ENCODE data around the gene WDR82. TPM values are rescaled to one million over a fixed set of nuclear protein-coding genes. Genes with fewer than 3 reads are reported as not detected.

The WDR82 gene
- total and polyA plus RNA-seq, 10 of the 15 experiments (the other 5 are each of a cell fraction or from before 2014, with no cell fraction given): 10.1 to 82.4 (median 48.7) TPM

- no peak for TF ChIP-seq MEF2A (IDR thresholded peaks at IDR 0.05; ENCODE audit: insufficient read depth, low read depth, low read length)
- 0 out of 2 replicates have a peak, but pooled peaks have one; percentile 49 for TF ChIP-seq POLR2AphosphoS5 (IDR thresholded peaks at IDR 0.05; ENCODE audit: low read length)
- TF ChIP-seq SMAD1 (IDR thresholded peaks at IDR 0.05; ENCODE audit: low read depth, partially characterized antibody): peak; percentile 86
- no peak for TF ChIP-seq E2F8 (IDR thresholded peaks at IDR 0.05; ENCODE audit: low read depth, partially characterized antibody)
- peak; percentile 40; the same call in 1 of the 2 replicates for TF ChIP-seq POLR2AphosphoS2 (IDR thresholded peaks at IDR 0.05; ENCODE audit: low read depth, low read length)
- no peak for TF ChIP-seq NFXL1 (IDR thresholded peaks at IDR 0.05; ENCODE audit: borderline replicate concordance)
- peak; percentile 75; the same call in 1 of the 2 replicates for TF ChIP-seq TCF3 (IDR thresholded peaks at IDR 0.05; ENCODE audit: borderline replicate concordance, insufficient read depth, low read depth, low read length)
- TF ChIP-seq IRF3 (IDR thresholded peaks at IDR 0.05): no peak
- TF ChIP-seq IRF4 (IDR thresholded peaks at IDR 0.05; ENCODE audit: low read depth, low read length): 0 out of 2 replicates have a peak, but pooled peaks have one; percentile 23
- no peak for TF ChIP-seq HCFC1 (IDR thresholded peaks at IDR 0.05; ENCODE audit: low read length)
- TF ChIP-seq GABPA (IDR thresholded peaks at IDR 0.05; ENCODE audit: low read depth): no peak
- no peak for TF ChIP-seq E2F4 (IDR thresholded peaks at IDR 0.05; ENCODE audit: low read depth, low read length)
- TF ChIP-seq PAX5 (IDR thresholded peaks at IDR 0.05; ENCODE audit: borderline replicate concordance, low read depth, low read length): 0 out of 2 replicates have a peak, but pooled peaks have one; percentile 18
- TF ChIP-seq E4F1 (IDR thresholded peaks at IDR 0.05; ENCODE audit: borderline replicate concordance, partially characterized antibody): no peak
- no peak for TF ChIP-seq NFYA (IDR thresholded peaks at IDR 0.05; ENCODE audit: borderline replicate concordance, low read depth, low read length)
- no peak for TF ChIP-seq ZNF217 (IDR thresholded peaks at IDR 0.05)
- TF ChIP-seq LARP7 (IDR thresholded peaks at IDR 0.05): peak; percentile 48; the same call in 1 of the 2 replicates
- TF ChIP-seq TCF12 (IDR thresholded peaks at IDR 0.05; ENCODE audit: low read depth, low read length): 0 out of 2 replicates have a peak, but pooled peaks have one; percentile 20
- TF ChIP-seq MXI1 (IDR thresholded peaks at IDR 0.05; ENCODE audit: low read depth, low read length): no peak
- TF ChIP-seq KDM1A (IDR thresholded peaks at IDR 0.05; ENCODE audit: borderline replicate concordance): no peak
- peak in 1 of 2 experiments; percentile 48; a peak in 1 of 4 replicates for TF ChIP-seq BHLHE40 (IDR thresholded peaks at IDR 0.05; ENCODE audit: borderline replicate concordance in 1 of 2, low read depth in 2 of 2, low read length in 1 of 2)
- no peak for TF ChIP-seq TBL1XR1 (IDR thresholded peaks at IDR 0.05; ENCODE audit: low read depth, low read length)
- no peak for TF ChIP-seq ATF7 (IDR thresholded peaks at IDR 0.05; ENCODE audit: low read depth)
Measured at GRCh38 chr3:52231502-52232278, 46.8 kb downstream of the WDR82 start (continued).
